ENCODE results near the gene ATG4D. TPM values are rescaled to one million over a fixed set of nuclear protein-coding genes. Genes with fewer than 3 reads are reported as not detected.

Gene ATG4D
- total RNA-seq, 4 donors from 2014 or later: 4.4 to 22.1 (median 8.4) TPM

DNA sequence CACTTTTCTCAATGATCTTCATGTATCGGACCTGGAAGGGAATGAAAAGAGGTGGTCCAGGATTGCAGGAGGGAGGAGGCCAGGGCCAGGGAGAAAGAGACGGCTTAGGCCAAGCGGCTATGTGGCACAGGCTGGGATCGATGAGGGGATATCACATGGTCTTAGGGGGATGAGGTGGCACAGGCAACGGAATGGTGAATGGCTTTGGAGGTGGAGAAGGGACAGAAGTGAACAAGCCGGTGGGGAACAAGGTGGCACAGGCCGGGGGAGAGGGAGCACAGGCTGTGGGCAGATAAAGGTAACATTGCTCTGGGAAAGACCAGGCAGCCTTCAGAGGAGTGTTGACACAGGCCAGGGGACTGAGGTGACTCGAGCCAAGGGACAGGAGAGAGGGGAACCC is 30.8 kb downstream of the ATG4D start:
- no peaks in the 10 kb centered on the region for H3K27me3 ChIP-seq
- TF ChIP-seq, protein P1, sequence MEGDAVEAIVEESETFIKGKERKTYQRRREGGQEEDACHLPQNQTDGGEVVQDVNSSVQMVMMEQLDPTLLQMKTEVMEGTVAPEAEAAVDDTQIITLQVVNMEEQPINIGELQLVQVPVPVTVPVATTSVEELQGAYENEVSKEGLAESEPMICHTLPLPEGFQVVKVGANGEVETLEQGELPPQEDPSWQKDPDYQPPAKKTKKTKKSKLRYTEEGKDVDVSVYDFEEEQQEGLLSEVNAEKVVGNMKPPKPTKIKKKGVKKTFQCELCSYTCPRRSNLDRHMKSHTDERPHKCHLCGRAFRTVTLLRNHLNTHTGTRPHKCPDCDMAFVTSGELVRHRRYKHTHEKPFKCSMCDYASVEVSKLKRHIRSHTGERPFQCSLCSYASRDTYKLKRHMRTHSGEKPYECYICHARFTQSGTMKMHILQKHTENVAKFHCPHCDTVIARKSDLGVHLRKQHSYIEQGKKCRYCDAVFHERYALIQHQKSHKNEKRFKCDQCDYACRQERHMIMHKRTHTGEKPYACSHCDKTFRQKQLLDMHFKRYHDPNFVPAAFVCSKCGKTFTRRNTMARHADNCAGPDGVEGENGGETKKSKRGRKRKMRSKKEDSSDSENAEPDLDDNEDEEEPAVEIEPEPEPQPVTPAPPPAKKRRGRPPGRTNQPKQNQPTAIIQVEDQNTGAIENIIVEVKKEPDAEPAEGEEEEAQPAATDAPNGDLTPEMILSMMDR (IDR thresholded peaks at IDR 0.05): no peak
- no peak for TF ChIP-seq POLR2A (IDR thresholded peaks at IDR 0.05)
- no peak overlapping the region for H3K27ac ChIP-seq
- H3K4me3 ChIP-seq: no peak overlapping the region
- no peaks in the 10 kb centered on the region for H3K9me3 ChIP-seq
- no peaks in the 10 kb centered on the region for H3K36me3 ChIP-seq
- intact Hi-C loops (cut with DNase I; ENCODE audit: low total_unique reads): no loop called here
- H3K4me1 ChIP-seq: peaks cover 2 to 3% of the 10 kb centered on the region in 2 donors
- no peak for DNase-seq

DNA sequence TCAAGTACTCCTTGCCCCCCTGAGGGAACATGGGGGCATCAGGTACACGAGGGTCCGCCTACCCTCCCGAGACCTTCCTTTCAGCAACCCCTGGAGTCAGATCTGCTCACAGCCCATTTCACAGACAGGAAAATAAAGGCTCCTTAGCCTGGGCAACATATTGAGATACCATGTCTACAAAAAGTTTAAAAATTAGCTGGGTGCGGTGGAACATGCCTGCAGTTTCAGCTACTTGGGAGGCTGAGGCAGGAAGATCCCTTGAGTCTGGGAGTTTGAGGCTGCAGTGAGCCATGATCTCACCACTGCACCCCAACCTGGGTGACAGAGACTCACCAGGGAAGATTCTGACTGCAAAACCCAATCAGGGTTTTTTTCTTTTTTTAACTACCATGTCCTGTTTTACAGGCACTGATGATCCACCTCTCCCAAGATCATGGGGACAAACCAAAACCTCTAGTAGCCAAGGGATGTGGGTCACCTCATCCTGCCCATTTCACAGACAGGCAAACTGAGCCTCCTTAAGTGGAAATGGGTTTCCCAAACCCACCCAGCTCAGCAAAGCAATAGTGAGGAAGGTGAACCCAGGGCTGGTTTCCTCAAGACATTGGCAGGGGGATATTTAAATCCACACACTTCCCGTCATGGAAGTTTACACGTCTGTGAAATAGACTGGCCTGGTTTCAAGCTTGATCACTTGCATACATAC is 31.5 kb downstream of the ATG4D start:
- no peaks in the 10 kb centered on the region for H3K4me1 ChIP-seq
- no peaks in the 10 kb centered on the region for H3K27me3 ChIP-seq
- no peaks in the 10 kb centered on the region for H3K36me3 ChIP-seq
- no peak overlapping the region for H3K27ac ChIP-seq
- no peaks in the 10 kb centered on the region for H3K9me3 ChIP-seq
- intact Hi-C loops (cut with DNase I; ENCODE audit: low total_unique reads): no loop called here
- no peak overlapping the region for H3K4me3 ChIP-seq
- TF ChIP-seq, protein P1 (IDR thresholded peaks at IDR 0.05): no peak
- no peak for TF ChIP-seq POLR2A (IDR thresholded peaks at IDR 0.05)
- no peak for DNase-seq

DNA sequence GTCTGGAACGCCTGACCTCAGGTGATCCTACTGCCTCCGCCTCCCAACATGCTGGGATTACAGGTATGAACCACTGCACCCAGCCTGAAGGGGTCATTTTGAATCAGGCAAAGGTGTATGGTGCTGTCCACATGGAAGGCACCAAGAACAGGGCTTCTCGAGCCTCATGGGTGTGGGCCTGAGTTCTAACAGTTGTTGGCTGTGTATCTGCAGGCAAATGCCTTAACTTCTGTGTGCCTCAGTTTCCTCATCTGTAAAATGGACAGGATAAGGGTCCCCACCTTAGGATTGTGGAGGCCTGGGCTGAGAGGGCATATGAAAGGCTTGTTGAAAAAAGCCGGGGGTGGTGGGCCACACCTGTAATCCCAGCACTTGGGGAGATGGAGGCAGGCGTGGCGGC is 34.2 kb downstream of the ATG4D start:
- intact Hi-C loops (cut with DNase I; ENCODE audit: low total_unique reads): no loop called here
- no peak for DNase-seq
- Histone ChIP-seq H3K27me3 (no peaks in the 10 kb centered on the region), H3K4me1 (no peaks in the 10 kb centered on the region), H3K4me3 (no peak overlapping the region), H3K36me3 (no peaks in the 10 kb centered on the region), H3K27ac (no peak overlapping the region), H3K9me3 (no peaks in the 10 kb centered on the region)
- TF ChIP-seq, protein P1 (IDR thresholded peaks at IDR 0.05): no peak

DNA sequence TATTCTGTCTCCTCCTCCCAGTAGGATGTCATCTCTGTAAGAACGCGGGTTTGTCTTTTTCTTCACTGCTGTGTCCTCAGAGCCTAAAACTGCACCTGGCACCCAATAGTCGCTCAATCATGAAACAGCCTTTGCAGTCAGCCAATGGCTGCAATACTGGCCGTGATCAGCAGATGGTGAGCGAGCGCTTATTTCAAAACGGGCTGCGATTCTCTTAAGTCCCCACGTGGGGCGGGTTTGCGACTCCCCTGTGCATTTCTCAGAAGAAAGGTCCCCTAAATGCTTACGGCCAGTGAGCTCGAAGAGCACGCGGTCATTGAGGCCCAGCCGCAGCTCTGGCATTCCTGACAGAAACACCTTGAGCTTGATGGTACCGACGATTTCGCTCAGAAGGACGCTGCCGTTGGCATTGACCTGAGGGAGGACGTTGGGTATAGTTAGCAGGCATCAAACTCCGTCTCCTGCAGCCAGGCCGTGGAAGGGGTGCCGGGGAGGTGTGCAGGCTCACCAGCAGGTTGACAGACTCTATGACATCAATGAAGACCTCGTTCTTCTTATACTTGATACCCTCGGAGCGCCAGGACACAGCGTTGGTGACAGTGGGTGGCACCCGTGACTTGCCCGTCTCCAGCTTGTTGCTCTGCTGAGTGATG is 37.4 kb downstream of the ATG4D start:
- H3K4me3 ChIP-seq: no peak overlapping the region
- no peaks in the 10 kb centered on the region for H3K27me3 ChIP-seq
- no peaks in the 10 kb centered on the region for H3K4me1 ChIP-seq
- no peak overlapping the region for H3K27ac ChIP-seq
- DNase-seq: peak; percentile 89 to 90
- intact Hi-C loops (cut with DNase I; ENCODE audit: low total_unique reads): loop anchor here (5.0 kb wide), 1 partner anchor 61 kb away; no protein-coding TSS in a partner anchor
- no peaks in the 10 kb centered on the region for H3K36me3 ChIP-seq
- TF ChIP-seq POLR2A (IDR thresholded peaks at IDR 0.05): peak in 1 of 2 donors; percentile 24
- TF ChIP-seq, protein P1 (IDR thresholded peaks at IDR 0.05): peak; percentile 97 to 100 (median 99)
- H3K9me3 ChIP-seq: no peaks in the 10 kb centered on the region

DNA sequence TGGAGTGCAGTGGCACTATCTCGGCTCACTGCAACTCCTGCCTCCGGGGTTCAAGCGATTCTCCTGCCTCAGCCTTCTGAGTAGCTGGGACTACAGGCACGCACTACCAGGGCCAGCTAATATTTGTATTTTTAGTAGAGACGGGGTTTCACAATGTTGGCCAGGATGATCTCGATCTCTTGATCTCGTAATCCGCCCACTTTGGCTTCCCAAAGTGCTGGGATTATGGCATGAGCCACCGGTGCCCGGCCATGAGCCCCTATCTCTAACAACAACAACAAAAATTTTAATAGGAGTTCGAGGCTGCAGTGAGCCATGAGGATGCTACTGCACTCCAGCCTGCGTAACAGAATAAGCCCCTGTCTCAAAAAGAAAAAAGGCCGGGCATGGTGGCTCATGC is 38.4 kb downstream of the ATG4D start:
- Histone ChIP-seq H3K27ac (no peak overlapping the region), H3K4me3 (no peak overlapping the region), H3K27me3 (peaks cover 0 to 1% of the 10 kb centered on the region in 2 donors), H3K4me1 (no peaks in the 10 kb centered on the region), H3K36me3 (no peaks in the 10 kb centered on the region), H3K9me3 (no peaks in the 10 kb centered on the region)
- no peak for DNase-seq
- TF ChIP-seq POLR2A (IDR thresholded peaks at IDR 0.05): no peak
- TF ChIP-seq, protein P1 (IDR thresholded peaks at IDR 0.05): no peak
- intact Hi-C loops (cut with DNase I; ENCODE audit: low total_unique reads): loop anchor here (5.0 kb wide), 1 partner anchor 60 kb away; no protein-coding TSS in a partner anchor
